Activated gamma-delta T cell treated with anti-CD3 and anti-CD28 coated beads, Interleukin-2, amount 50 U/mL, for 16 hours (primary cell): Measurements from ENCODE around the gene UNC13A.

Experiments used
- DNase-seq: peaks from one replicate; pipeline ENCODE4 v3.0.0-alpha.2; 2020; ENCODE audit warnings: low read depth

Gene UNC13A

DNA sequence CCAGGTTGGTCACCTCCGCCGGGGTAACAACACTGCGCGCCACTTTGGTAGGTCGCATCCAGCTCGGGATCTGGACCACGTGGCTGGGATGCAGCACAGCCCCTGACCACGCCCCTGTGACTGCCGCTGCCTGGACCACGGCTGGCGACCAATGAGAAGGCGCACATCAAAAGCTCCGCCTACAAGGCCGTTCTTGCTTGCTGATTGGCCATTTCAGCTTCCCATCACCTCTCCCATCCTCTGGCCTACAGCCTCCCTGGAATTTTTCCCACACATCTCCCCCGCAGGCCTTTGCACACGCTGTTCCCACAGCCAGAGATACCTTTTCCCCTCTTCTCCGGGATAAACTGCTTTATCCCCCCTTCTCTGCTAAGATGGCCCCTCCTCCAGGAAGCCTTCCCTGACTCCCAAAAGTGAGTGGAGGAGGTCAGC, 18.6 kb upstream of the UNC13A start:
- DNase-seq, result no peak

- peak; percentile 65 for DNase-seq
Measured at GRCh38 chr19:17703824-17704463, 15.8 kb upstream of the UNC13A start.

GRCh38 chr19:17695198-17695597, 7.0 kb upstream of the UNC13A start:
- no peak for DNase-seq

DNA sequence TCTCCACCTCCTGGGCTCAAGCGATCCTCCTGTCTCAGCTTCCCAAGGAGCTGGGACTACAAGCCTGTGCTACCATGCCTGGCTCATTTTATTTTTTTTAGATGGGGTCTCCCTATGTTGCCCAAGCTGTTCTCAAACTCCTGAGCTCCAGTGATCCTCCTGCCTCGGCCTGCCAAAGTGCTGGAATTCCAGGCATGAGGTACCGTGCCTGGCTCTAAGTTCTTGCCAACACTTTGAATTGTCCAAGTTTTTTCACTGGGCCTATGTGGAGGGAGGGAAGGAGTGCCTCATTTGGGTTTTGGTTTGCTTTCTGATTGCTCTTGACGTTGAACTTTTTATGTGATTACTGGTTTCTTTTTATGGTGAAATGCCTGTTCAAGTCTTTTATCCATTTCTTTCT, 4.4 kb upstream of the UNC13A start:
- DNase-seq, result no peak

DNA sequence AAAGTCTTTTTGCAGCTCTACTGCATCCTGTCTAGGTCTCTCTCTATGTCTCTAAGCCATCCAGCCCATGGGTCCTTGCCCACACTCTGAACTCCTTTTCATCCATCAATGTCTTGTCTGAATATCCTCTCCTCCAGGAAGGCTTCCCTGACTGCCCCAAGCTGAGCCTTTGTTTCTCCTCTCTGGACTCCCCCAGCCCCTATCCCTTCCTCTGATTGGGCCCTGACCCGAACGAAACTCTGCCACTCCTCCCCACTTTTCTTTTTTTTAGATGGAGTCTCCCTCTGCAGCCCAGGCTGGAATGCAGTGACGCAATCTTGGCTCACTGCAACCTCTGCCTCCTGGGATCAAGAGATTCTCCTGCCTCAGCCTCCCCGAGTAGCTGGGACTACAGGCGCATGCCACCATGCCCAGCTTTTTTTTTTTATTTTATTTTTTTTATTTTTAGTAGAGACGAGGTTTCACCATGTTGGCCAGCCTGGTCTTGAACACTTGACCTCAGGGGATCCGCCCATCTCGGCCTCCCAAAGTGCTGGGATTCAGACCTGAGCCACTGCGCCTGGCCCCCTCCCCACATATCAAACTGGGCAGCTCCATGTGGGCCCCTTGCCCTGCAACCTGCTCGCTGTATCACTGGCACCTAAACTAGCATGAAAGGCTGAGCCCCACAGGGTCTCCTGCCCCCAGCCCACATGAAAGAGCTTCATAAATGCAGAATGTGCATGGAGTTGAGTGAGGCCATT, 870 bp upstream of the UNC13A start:
- DNase-seq, result no peak

GRCh38 chr19:17687141-17687856, 855 bp downstream of the UNC13A start:
- no peak for DNase-seq

DNA sequence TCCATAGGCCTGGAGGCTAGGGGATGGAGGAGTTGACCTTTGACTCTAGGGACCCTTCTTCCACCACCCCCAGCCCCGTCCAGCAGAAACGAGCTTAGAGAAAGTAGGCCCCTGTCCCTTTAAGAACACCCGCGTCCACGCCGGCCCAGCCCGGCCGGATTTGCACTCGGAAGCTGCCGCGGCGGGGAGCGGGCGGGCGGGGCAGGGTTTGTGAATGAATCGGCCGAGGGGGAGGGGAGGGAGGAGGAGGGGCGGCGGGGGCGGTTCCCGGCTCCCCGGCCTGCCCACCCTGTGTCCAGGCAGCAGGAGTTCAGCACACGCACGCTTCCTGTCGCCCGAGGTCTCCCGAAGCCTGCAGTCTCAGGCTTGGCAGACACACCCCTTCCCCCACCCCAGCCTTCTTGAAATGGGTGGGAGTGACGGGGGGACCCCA, 1.5 kb downstream of the UNC13A start:
- no peak for DNase-seq

DNA sequence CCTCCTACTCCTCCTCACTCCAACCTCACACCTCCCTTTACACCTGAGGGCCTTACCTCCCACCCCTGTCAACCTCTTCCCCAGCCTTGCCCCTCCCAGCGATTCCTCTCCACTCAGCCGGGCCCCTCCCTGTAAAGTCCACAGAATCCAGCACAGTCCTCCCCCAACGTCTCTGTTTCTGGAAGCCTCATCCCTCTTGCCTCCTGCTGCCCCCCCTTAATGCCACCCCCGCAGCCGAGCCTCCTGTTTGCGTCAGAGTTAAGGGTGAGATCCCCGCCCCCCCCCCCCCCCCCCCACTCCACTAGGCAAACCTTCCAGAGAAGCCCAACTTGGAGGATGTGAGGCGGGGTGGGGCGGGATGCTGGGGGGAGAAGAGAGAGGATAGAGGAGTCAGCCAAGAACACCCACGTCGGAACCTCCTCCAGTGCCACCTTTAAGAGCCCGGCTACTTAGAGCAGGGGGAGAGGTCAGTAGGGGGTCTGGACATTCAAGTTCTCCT, 2.1 kb downstream of the UNC13A start:
- DNase-seq, result no peak

GRCh38 chr19:17685451-17686022, 2.6 kb downstream of the UNC13A start:
- no peak for DNase-seq

DNA sequence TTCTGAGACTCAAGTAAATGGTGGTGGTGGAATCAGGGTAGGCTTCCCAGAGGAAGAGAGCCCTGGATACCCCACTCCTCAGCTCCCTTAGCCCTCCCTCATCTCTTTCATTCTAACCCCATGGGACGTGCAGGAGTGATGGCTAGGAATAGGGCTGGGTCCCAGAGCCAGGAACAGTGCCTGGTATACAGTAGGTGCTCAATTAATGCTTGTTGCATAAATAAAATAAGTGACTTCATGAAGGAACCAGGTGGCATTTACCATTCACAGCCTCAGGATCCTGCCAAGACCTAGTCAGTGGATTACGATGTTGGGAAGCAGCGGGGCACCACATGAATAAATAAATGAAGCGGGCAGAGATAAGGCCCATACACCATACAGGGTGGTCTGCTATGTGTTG, 3.9 kb downstream of the UNC13A start:
- no peak for DNase-seq

- DNase-seq, result no peak
Measured at GRCh38 chr19:17683078-17683477, 5.1 kb downstream of the UNC13A start.

GRCh38 chr19:17682273-17682672, 5.9 kb downstream of the UNC13A start:
- no peak for DNase-seq

- peak; percentile 19 for DNase-seq
Measured at GRCh38 chr19:17681505-17682125, 6.5 kb downstream of the UNC13A start.

DNA sequence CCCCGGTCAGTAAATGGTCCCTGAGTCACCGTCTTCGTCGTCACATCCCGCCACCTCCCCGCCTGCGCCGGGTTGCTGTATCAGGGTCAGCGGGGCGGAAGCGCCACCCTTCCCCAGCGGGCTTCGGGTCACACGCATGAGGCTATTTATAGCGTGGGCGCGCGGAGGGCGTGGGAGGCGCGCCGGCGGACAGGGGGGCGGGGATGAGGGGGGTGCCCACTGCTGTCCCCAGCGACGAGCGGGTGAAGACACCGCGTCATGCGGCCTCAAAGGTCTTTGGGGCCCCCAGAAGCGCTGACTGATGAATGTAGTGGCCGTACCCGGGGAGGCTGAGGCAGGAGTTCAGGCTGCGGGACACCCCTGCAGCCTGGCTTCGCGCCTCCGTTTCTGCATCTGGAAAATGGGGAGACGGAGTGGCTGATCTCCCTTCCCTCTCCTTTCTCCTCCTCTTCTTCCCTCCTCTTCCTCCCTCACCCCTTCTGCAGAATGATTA, 7.9 kb downstream of the UNC13A start:
- DNase-seq, result peak; percentile 32

DNA sequence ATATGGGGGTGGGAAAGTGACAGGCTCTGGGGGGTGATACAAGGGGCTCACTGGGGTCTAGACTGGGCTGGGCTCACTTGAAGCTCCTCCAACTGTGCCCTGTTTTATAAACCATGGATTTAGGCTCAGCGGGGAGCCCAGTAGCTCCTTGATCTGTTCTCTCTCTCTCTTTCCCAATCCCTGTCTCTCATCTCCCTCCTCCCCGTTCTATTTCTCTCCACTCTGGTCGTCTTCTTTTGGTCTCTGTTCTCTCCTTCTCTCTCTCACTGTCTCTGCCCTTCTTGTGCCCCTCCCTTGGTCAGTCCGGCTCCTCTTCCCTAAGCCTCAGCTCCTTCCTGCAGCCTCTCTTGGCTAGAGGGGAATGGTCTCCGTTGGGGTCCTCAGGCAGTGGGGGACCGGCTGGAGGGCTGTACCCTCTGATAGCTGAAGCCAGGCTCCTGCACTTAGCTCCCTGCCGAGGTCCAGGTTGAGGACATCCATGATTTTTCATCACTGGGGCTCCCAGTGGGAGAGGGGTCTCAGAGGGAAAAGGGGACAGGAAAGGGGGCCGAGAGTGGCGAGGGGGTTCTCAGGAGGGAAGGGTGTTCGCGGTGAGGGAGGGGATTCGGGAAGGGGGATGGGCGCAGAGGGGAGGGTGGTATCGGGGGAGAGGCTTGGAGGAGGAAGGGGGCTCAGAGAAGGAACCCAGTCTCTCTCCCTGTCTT, 8.5 kb downstream of the UNC13A start:
- no peak for DNase-seq

DNA sequence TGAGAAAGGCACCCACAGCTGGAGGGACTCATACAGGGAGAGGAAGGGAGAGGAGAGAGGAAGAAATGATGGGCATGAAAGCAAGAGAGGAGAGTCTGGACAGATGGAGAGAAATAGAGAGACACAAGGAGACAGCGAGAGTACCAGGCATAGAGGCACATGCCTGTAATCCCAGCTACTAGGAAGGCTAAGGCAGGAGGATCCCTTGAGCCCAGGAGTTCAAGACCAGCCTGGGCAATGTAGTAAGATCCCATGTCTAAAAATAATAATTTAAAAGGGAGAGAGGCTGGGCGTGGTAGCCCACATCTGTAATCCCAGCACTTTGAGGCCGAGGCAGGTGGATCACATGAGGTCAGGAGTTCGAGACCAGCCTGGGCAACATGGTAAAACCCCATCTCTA, 9.3 kb downstream of the UNC13A start:
- no peak for DNase-seq

- DNase-seq, result no peak
Measured at GRCh38 chr19:17677002-17677401, 11.2 kb downstream of the UNC13A start.

- DNase-seq, result no peak
Measured at GRCh38 chr19:17676295-17676694, 11.9 kb downstream of the UNC13A start.

GRCh38 chr19:17673937-17674799, 14.0 kb downstream of the UNC13A start:
- DNase-seq, result no peak

GRCh38 chr19:17671906-17672305, 16.2 kb downstream of the UNC13A start:
- DNase-seq, result no peak
